HTR-8/SVneo (cell line): ENCODE results near the gene ALB.

Source experiments
- DNase-seq: peaks from one replicate; pipeline ENCODE4 v3.0.0; 2011; ENCODE audit warnings: low spot score, mixed read lengths; ENCODE audit not compliant: insufficient read length
- FAIRE-seq: peaks from 2 replicates; lab custom pipeline; 2011; peaks lifted over from hg19 to GRCh38; lab: Jason Lieb, UNC

The ALB gene

GRCh38 chr4:73446336-73446938 is 42.4 kb downstream of the ALB start:
- FAIRE-seq (no peak), DNase-seq (peak; percentile 10)

DNA sequence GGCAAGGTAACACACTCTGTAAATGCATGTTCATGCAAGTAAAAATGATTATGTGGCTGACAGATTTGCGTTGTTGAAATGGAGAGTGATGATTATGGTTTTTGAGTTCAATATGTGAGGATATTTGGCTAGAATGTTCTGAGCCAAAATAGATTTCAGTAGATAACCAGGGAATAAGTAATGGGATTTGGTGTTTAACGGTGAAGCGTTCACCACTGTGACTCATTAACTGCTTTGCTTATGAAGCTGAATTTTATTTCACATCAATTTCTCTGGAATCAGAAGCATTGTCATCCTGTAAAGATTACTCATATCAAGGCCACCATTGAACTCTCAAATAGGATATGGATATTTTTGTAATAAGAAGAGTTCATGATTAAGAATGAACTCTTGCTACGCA is 43.6 kb downstream of the ALB start:
- no peak for FAIRE-seq
- DNase-seq, result no peak

DNA sequence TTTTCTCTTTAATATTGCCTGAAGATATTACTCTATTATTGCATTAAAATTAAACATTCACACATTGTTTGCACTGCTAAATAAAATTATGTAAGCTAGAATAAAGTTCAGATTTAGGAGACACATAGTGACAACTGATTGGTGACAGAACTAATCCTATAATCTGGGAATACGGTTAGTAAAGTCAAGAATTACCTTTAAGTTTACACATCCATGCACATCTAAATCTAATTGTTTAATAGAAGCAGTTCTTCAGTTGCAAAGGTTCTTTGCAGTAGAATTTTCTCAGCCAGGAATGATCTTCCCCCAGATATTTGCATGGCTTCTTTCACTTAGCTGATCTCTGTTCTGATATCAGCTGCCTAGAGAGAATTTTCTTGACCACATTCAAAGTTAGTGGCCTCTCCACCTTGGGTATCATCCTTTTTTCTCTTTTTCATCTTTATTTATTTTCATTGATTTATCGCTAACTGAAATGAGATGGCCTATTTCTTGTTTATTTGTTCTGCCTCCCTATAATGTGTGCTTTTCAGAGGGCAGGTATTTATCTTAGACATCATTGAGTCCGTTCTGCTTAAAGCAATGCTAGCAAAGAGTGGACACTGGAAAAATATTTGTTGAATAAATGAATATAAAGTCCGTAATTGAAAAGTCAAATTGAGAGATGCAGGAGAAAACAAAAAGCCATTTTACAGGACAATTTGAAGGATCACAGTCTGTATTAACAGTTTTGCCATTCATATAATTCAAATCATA is 44.5 kb downstream of the ALB start:
- DNase-seq (no peak), FAIRE-seq (no peak)

DNA sequence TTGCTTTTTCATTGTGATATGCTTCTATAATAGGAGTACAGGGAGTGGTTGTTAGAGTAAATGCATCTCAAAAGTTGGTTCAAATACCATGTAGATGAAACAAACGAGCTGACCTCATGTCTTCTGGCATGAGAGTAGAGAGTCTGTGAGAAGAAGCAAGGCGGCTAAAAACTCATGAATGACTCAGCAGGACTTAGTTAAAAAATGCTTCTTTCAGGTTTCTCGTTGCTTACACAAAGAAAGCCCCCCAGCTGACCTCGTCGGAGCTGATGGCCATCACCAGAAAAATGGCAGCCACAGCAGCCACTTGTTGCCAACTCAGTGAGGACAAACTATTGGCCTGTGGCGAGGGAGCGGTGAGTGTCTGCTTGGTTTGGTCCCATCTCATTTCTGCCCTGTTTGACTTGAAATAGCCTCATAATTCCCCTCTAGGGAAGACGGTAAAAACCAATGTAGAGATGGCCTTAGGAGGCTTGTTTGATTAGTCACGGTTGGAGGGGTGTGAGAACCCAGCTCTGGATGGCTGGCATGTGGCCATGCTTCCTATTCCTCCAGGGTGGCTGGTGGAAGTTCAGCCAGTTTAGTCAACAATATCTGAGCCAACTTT is 46.4 kb downstream of the ALB start:
- DNase-seq (no peak), FAIRE-seq (no peak)

DNA sequence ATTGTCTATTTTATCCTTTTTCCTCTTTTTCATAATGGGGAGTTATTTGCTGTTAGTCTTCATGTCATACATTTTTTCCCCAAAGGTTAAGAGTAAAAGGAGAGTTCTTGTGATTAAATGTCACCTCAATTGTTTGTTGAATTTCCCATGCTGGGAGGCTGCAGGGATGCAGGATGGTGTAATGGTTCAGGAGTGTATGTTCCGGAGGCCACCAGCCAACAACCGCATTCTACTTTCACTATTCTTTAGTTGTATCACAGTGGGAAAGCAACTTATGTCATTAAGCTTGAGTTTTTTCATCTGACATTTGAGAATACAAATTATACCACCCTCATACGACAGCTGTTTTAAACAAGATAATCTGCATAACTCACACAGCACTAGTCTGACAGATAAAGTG is 47.3 kb downstream of the ALB start:
- FAIRE-seq, result no peak
- DNase-seq, result no peak

DNA sequence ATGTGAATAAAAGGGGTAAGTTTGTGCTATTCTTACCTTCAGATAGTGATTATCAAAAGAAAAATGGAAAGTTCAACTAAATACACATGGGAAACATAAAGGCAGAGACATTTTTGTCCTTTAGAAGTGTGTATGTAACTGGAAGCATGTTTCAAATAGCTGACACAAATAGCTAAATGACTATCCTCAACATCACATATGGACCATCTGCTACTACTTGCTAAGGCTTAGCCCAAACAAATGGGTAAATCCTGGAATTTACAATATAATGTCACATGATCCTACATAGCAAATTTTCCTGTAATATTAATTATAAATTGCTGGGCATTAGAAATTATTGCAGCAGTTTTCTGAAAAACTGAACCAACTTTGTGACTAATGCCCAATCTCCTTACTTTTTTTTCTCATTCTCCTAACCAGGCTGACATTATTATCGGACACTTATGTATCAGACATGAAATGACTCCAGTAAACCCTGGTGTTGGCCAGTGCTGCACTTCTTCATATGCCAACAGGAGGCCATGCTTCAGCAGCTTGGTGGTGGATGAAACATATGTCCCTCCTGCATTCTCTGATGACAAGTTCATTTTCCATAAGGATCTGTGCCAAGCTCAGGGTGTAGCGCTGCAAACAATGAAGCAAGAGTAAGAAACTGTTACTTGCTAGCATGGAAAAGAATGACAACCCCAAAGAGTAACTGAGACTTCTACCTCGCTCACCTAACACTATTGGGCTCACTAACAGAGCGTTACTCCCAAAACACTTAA is 48.1 kb downstream of the ALB start:
- no peak for DNase-seq
- no peak for FAIRE-seq

DNA sequence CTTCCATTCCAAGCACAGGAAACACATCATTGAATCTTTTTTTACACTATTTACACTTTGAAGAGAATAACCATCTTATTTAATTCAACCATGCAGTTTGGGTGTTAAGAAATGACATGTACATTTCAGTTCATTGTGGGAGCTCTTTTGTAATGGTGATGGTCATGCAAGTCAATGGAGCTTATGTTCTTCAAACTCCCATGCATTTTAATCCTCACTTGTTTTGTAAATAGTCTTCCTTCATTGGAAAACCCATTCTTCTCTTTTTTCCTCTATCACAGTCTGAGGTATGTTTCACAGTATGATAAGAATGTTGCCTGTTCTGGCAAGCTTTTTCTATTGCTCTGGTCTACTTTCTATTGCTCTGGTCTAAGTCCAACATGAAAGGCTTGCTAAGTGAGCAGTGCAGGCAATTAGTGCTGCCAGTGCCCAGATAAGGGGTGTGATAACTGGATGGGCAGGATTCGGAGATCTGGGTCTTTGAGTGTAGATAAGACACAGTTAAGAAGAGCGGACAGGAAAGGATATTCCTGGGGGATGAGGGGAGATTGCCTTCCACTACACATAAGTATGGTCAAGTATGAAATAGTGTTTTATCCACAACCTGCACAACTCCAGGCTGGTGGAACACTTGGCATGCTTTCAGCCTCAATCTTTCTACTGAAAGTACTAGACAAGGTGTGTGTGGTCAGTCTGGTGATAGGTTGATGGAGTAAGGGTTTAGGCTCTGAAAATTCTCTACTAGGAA is 49.0 kb downstream of the ALB start:
- FAIRE-seq (no peak), DNase-seq (no peak)

DNA sequence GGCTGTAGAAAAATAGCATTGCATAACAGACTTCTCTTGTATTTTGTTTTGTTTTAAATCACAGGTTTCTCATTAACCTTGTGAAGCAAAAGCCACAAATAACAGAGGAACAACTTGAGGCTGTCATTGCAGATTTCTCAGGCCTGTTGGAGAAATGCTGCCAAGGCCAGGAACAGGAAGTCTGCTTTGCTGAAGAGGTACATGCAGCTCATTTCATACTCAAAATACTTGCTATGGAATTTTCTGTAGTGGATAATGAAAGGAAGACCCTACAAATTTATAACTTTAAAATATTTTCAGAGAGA is 49.6 kb downstream of the ALB start:
- FAIRE-seq (no peak), DNase-seq (no peak)

DNA sequence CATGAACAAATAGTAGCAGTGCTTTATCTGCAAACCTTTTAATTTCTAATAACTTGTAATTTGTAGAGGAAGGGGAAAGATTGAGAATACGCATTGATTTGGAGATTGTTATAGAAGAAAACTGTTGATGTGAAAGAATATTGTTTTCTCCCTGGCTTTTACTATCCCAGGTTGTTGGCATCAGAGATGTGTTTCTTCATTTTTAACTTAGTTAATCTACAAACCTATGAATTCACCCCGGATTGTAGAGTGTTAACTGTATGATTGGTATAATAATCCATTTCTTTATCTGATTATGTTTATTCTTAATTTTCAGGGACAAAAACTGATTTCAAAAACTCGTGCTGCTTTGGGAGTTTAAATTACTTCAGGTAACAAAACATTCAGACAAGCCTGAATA is 50.8 kb downstream of the ALB start:
- DNase-seq (no peak), FAIRE-seq (no peak)

DNA sequence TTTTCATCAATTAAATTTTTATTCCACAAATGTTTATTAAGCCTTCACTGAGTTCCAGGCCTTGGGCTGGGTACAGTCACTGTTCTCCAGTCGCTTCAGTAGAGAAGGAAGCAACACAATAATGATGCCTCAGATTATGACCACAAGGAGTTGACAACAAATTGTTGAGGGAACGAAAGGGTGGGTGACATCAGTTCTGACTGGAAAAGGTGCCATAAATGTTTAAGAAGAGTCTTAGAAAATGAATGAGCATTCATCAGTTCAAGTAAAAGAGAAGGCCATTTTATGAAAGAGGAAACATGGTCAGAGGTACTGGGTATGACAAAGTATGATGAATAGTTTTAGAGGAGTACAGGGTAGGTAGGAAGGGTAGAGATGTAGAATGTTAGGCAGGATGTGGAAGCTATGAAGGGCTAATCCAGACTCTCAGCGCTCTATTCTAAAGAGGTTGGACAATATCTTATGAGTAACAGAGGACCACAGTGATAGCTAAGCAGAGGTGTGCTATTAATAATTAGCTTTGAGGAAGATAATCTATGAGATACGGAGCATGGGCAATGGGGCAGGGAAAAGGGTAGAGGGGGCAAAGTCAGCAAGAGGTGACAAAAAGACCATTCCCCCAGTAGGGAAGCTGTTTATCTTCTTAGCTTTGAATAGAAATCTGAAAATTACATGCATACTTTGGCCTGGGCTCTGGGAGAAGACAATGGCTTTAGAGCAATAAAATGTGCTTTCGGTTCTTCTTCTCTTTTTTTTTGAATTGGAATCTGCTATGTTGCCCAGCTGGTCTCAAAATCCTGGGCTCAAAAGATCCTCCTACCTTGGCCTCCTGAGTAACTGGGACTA is 52.3 kb downstream of the ALB start:
- FAIRE-seq, result no peak
- DNase-seq, result no peak

DNA sequence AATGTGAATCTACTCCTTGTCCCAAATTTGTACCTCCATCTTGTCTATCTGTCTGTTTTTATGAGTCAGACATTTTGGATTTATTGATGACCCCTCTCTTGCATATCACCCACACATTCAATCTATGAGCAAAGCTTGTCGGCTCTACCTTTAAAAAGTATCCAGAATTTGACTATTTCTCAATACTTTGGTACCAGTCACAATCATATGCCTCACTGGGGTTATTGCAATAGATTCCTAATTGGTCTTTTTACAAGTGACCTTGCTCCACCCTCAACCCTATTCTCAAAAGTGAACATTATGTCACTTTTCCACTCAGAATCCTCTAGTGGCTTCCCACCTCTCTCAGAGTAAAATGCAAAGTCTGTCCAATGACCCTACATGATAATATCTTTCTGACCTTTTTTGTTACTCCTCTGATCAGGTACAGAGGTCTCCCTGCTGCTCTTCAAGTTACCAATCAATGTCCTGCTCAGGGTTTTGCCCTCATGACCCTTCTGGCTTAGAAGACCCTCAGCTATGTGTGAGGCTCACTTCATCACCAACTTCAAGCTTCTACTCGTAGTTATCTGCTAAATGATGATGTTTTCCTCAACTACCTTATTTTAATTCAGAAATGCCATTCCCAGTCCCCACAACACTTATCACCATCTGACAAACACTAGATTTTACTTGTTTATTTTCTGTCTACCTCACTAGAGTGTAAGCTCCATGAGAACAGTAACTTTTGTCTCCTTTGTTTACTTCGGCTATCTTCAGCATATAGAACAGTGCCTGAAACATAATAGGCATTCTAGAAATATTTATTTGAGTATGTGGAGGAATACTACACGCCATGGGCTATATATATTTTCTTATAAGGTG is 54.3 kb downstream of the ALB start:
- no peak for FAIRE-seq
- DNase-seq, result no peak

DNA sequence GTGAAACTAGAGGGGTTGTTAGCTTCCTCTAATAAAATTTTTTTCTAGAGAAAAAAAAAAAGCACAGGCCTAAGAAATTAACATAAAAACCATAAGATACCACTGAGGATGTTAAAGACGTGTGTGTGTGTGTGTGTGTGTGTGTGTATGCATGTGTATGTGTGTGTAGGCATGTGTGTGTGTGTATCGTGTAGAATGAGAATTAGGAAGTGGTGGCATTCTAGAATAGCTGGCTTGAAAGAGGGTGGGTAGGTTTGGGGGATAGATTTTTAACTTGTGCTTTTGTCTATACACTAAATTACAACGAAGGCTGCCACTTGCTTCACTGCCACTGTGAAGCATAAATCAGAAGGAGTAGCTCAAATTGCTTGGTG is 54.9 kb downstream of the ALB start:
- FAIRE-seq (no peak), DNase-seq (no peak)

DNA sequence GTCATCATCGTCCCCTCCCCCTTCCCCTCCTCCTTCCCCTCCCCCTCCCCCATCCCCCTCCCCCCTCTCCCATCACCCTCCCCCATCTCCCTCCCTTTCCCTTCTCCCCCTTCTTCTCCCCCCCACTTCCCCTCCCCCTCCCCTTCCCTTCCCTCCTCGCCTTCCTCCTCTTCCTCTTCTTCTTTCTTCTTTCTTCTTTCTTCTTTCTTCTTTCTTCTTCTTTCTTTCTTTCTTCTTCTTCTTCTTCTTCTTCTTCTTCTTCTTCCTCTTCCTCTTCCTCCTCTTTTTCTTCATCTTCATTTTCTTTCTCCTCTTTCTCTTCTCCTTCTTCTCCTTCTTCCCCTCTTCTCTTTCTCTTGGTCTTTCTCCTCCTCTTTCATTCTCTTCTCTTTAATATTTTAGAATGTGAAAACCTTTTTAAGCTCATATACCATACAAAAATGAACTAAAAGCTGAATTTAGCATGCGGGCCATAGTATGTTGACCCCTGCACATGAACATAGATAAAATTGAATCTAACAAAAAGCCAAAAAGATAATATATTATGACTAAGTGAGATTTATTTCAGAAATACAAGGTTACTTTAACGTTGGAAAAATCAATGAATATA is 56.9 kb downstream of the ALB start:
- FAIRE-seq (no peak), DNase-seq (no peak)

- FAIRE-seq (no peak), DNase-seq (no peak)
Measured at GRCh38 chr4:73468170-73468569, 64.1 kb downstream of the ALB start.

DNA sequence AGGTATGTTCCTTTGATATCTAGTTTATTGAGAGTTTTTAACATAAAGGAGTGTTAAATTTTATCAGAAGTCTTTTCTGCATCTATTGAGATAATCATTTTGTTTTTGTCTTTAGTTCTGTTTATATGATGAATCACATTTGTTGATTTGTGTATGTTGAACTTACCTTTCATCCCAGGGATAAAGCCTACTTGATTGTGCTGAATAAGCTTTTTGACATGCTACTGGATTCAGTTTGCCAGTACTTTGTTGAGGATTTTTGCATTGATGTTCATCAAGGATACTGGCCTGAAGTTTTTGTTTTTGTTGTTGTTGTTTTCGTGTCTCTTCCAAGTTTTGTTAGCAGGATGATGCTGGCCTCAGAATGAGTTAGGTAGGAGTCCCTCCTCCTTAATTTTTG is 66.6 kb downstream of the ALB start:
- DNase-seq (no peak), FAIRE-seq (no peak)
